NCI-H460 (cell line): ENCODE data around the gene ATN1. TPM values are rescaled to one million over a fixed set of nuclear protein-coding genes. Genes with fewer than 3 reads are reported as not detected.

Source experiments
- DNase-seq: peaks from one replicate; pipeline ENCODE4 v3.0.0-alpha.2; 2016; ENCODE audit warnings: low read depth; ENCODE audit errors: extremely low read depth
- total RNA-seq: library from RNA; depleted of rRNA; stranded (reverse); fragments of >200 nt; shearing (Covaris generic); gene quantifications from 2 replicates; pipeline ENCODE4 v1.2.3, GENCODE V29; 2014

ATN1 gene
- total RNA-seq, 1 experiment from 2014 or later = 6.6 TPM

GRCh38 chr12:6925239-6925539, 2.6 kb upstream of the ATN1 start:
- DNase-seq = no peak

GRCh38 chr12:6925540-6926279, 2.0 kb upstream of the ATN1 start:
- peak; percentile 63 for DNase-seq

- DNase-seq = no peak
Measured at GRCh38 chr12:6928022-6928702, 403 bp downstream of the ATN1 start.

DNA sequence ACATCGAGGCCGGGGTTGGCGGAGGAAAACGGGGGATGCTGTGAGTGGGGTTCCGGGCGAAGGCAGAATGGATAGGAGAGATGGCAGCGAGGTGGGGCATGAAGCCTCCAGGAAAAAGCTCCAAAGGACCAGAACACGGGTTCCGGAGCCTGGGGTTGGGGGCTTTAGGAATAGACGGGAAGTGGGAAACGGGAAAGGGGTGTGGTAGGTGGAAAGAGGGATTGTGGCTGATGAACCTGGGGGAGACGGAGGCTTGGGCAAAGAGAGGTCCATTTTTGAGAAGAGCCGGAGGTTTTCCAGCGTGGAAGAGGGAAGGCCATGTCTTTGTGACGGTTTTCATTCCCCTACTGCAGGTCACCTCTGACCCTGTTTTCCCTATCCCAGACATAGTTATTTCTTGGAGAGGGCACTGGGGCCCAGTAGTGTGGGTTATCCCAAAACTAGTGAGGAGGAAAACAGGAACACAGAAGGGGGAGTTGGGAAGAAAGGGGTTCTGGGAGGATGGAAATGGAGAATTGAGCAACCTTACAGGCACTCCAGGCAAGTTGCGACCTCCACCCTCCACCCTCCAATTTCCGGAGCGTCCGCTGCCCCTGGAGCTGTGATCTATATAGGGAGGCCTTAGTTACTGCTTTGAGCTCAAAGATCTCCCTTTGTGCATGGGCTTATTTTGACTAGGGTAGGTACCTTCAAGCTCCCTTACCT, 1.1 kb downstream of the ATN1 start:
- DNase-seq = no peak

DNA sequence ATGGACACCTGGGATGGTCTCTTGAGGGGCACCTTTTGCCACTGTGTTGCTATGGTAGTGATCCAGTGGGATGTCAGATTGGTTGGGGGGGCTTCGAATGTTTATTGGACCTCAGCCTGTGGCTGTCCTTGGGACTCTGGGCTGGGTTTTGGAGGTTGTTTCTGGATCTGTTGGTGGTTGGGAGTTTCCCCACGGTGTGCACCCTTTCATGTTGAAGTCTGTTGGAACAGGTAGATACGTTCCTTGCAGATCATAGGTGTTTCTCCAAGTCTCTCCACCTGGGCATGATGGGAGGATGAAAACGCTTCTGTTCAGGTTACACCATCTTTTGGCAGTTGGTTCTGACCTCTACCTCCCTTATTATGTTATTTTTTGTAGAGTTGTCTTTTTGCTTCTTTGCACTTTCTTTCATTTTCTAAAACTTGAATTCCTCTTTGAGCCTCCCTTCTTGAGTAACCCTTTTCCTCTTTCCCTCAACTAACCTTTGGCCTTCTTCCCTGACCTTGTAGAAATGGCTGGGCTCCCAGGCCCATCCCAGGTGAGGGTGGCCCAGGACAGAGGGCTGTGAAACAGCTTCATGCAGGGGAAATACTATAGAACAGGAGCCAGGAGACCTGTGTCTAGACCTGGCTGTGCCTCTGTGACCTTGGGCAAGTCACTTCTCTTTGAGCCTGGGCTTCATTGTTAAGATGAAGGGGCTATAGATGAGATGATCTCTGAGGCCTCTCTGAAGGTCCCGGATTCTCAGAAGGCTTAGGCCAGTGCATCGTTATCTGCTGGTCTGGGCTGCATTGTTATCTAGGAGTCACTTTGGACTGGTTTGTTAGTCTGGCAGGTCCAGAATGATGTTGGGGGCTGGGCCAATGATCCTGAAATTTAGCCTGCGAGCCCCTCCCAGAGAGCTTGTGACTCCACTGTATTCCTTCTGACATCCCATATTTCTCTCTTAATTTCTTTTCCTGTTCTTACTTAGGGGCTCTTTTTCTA, 2.0 kb downstream of the ATN1 start:
- no peak for DNase-seq

DNA sequence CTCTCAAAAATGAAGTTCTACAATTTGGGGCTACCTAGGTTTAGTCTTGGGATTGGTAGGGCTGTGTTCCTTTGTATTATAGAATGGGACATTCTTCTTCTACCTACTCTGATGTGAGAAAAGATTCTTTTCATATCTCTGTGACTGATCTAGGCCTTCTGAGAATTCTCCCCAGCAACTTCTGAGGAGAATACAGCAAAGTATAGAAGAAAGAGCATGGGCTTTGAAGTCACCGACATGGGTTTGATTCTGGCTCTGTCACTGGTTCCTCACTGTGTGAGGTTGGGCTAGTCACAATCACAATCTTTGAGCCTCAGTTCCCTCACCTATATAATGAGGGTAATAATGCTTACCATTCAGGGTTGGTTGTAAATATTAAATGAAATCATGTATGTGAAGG, 5.0 kb downstream of the ATN1 start:
- DNase-seq = no peak

DNA sequence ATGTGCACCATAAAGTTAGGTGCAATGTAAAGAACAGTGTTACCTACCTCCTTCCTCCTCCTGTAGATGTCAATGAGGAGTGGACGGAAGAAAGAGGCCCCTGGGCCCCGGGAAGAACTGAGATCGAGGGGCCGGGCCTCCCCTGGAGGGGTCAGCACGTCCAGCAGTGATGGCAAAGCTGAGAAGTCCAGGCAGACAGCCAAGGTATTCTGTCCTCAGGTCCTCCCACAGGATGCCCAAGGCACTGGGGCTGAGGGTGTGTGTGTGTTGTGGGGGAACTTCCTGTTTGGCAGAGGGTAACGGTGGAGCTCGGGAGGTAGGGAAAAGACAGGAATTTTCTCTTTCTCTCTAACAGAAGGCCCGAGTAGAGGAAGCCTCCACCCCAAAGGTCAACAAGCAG, 6.4 kb downstream of the ATN1 start:
- DNase-seq = no peak

DNA sequence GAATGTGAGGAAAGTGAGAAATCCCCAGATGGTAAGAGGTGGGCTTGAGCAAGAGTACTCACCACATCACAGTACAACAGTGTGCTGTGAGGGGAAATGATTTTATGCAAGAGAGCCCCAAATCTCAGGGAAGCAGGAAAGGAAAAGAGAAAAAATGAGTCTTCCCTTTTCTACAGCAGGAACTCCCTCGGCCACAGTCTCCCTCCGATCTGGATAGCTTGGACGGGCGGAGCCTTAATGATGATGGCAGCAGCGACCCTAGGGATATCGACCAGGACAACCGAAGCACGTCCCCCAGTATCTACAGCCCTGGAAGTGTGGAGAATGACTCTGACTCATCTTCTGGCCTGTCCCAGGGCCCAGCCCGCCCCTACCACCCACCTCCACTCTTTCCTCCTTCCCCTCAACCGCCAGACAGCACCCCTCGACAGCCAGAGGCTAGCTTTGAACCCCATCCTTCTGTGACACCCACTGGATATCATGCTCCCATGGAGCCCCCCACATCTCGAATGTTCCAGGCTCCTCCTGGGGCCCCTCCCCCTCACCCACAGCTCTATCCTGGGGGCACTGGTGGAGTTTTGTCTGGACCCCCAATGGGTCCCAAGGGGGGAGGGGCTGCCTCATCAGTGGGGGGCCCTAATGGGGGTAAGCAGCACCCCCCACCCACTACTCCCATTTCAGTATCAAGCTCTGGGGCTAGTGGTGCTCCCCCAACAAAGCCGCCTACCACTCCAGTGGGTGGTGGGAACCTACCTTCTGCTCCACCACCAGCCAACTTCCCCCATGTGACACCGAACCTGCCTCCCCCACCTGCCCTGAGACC, 7.8 kb downstream of the ATN1 start:
- DNase-seq = no peak

- DNase-seq = no peak
Measured at GRCh38 chr12:6936194-6936635, 8.5 kb downstream of the ATN1 start.

- DNase-seq = no peak
Measured at GRCh38 chr12:6936636-6937480, 9.1 kb downstream of the ATN1 start.

DNA sequence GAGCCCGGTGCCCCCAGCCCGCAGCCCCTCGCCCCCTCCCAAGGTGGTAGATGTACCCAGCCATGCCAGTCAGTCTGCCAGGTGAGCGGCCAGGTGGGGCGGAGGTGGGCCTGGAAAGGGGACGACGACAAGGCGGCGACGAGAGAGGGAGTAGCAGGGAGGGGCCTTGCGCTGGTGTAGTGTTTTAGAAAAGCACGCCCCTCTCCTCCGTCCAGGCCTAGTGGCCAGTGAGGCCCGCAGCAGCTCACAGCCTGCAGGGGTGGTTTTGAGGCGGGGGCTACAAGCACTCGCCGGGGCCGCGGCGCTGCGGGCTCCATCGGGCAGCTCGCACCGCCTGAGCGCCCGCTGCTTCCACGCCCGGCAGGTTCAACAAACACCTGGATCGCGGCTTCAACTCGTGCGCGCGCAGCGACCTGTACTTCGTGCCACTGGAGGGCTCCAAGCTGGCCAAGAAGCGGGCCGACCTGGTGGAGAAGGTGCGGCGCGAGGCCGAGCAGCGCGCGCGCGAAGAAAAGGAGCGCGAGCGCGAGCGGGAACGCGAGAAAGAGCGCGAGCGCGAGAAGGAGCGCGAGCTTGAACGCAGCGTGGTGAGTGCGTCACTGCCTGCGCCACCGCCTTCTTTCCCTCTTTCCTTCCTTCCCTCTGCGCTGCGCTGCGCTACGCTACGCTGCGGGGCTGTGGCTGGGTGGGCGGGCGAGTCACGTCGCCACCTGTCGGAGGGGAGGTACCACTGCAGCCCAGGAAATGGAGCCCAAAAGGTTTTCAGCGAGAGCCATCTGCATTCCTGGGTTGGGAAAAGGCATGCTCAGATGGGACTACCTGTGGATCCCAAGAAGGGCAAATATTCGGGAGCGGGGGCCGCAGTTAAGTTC, 10.0 kb downstream of the ATN1 start:
- DNase-seq = peak; percentile 90

- no peak for DNase-seq
Measured at GRCh38 chr12:6938353-6939190, 10.8 kb downstream of the ATN1 start.

- DNase-seq = no peak
Measured at GRCh38 chr12:6939191-6939540, 11.4 kb downstream of the ATN1 start.

GRCh38 chr12:6941267-6941666, 13.5 kb downstream of the ATN1 start:
- DNase-seq = no peak

DNA sequence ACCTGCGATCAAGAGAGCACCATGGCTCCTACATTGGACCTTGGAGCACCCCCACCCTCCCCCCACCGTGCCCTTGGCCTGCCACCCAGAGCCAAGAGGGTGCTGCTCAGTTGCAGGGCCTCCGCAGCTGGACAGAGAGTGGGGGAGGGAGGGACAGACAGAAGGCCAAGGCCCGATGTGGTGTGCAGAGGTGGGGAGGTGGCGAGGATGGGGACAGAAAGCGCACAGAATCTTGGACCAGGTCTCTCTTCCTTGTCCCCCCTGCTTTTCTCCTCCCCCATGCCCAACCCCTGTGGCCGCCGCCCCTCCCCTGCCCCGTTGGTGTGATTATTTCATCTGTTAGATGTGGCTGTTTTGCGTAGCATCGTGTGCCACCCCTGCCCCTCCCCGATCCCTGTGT, 14.0 kb downstream of the ATN1 start:
- no peak for DNase-seq

GRCh38 chr12:6942331-6942665, 14.5 kb downstream of the ATN1 start:
- DNase-seq = no peak

DNA sequence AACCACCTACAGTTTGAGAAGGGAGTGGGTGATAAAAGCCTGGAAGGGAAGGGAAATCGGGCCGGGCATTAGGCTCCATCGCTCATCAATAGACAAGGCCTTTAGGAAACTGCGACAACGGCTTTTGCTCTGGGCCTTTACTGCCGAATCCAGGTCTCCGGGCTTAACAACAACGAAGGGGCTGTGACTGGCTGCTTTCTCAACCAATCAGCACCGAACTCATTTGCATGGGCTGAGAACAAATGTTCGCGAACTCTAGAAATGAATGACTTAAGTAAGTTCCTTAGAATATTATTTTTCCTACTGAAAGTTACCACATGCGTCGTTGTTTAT, 15.6 kb downstream of the ATN1 start:
- peak; percentile 85 for DNase-seq
